HEK293 (cell line): ENCODE results near the gene SDC1.

Experiments
- CTCF ChIA-PET: fragments of 350-600 bp; formaldehyde crosslinking; extraction: SDS; loops from one replicate; lab custom pipeline; 2021; ENCODE audit warnings: antibody characterized with exemption; lab: Yijun Ruan, JAX
- POLR2A ChIA-PET: fragments of 300-600 bp; formaldehyde crosslinking; extraction: SDS; loops from one replicate; lab custom pipeline; 2020; ENCODE audit warnings: antibody characterized with exemption, inconsistent platforms; lab: Yijun Ruan, JAX
- H3K27ac ChIP-seq: fragments of 200-500 bp; sonication (Bioruptor generic); 2 replicates; pipeline ENCODE4 v1.5.1; 2014; ENCODE audit warnings: low read depth, low read length, control low read depth, inconsistent platforms; ENCODE audit errors: extremely low read depth
- H3K36me3 ChIP-seq, 2 experiments: fragments of 200-500 bp in 1 of 2; sonication (Bioruptor generic) in 1 of 2; 1 replicate in 1 of 2; 2 replicates in 1 of 2; pipeline ENCODE4 v1.5.1; 2014 to 2017; ENCODE audit warnings: inconsistent platforms in 2 of 2, low read length in 2 of 2; ENCODE audit not compliant: control insufficient read depth in 2 of 2, insufficient read depth in 1 of 2
- H3K4me1 ChIP-seq: fragments of 200-500 bp; sonication (Bioruptor generic); 2 replicates; pipeline ENCODE4 v1.5.1; 2014; ENCODE audit warnings: mild to moderate bottlenecking, low read length, inconsistent platforms; ENCODE audit not compliant: control insufficient read depth, insufficient read depth
- H3K4me3 ChIP-seq: 2 replicates; pipeline ENCODE4 v1.5.1; 2011; ENCODE audit warnings: low read depth, mild to moderate bottlenecking, control low read depth, low read length, moderate library complexity
- H3K9me3 ChIP-seq: fragments of 200-500 bp; sonication (Bioruptor generic); 2 replicates; pipeline ENCODE4 v1.5.1; 2014; ENCODE audit warnings: low read depth, low read length, inconsistent platforms; ENCODE audit not compliant: control insufficient read depth, insufficient read depth
- BCL11A ChIP-seq: fragments of 450-650 bp; formaldehyde crosslinking; IDR thresholded peaks from 2 replicates; pipeline ENCODE4 v1.5.1; 2016; ENCODE audit warnings: low read depth, missing biosample characterization, missing genetic modification characterization
- EGR2 ChIP-seq: fragments of 450-650 bp; formaldehyde crosslinking; IDR thresholded peaks from 2 replicates; pipeline ENCODE4 v1.5.1; 2016; ENCODE audit warnings: low read depth, missing biosample characterization, missing genetic modification characterization
- GLIS1 ChIP-seq: fragments of 450-650 bp; formaldehyde crosslinking; IDR thresholded peaks from 2 replicates; pipeline ENCODE4 v1.5.1; 2016; ENCODE audit warnings: missing biosample characterization, missing genetic modification characterization
- HOXA7 ChIP-seq: sonication (generic); formaldehyde crosslinking; IDR thresholded peaks from 2 replicates; pipeline ENCODE4 v1.8.1; 2022; ENCODE audit warnings: missing genetic modification reagents, borderline replicate concordance
- KLF10 ChIP-seq: fragments of 450-650 bp; IDR thresholded peaks from 2 replicates; pipeline ENCODE4 v1.5.1; 2018; ENCODE audit warnings: missing biosample characterization, mild to moderate bottlenecking, missing genetic modification characterization
- KLF9 ChIP-seq: fragments of 450-650 bp; formaldehyde crosslinking; IDR thresholded peaks from 2 replicates; pipeline ENCODE4 v1.5.1; 2016; ENCODE audit warnings: missing biosample characterization, missing genetic modification characterization, low read depth
- MZF1 ChIP-seq: fragments of 450-650 bp; formaldehyde crosslinking; IDR thresholded peaks from 2 replicates; pipeline ENCODE4 v1.5.1; 2017; ENCODE audit warnings: missing biosample characterization, missing genetic modification characterization, borderline replicate concordance
- SALL2 ChIP-seq: fragments of 450-650 bp; formaldehyde crosslinking; IDR thresholded peaks from 2 replicates; pipeline ENCODE4 v1.5.0; 2017; ENCODE audit warnings: missing biosample characterization, mild to moderate bottlenecking, missing genetic modification characterization, borderline replicate concordance
- TRIM28 ChIP-seq: IDR thresholded peaks from 2 replicates; pipeline ENCODE4 v1.6.1; 2011; ENCODE audit warnings: low read length, control low read depth, borderline replicate concordance
- ZFHX2 ChIP-seq: fragments of 450-650 bp; formaldehyde crosslinking; conservative IDR thresholded peaks from 2 replicates; pipeline ENCODE4 v1.5.1; 2016; ENCODE audit warnings: missing biosample characterization, missing genetic modification characterization
- ZIC2 ChIP-seq: fragments of 450-650 bp; formaldehyde crosslinking; IDR thresholded peaks from 2 replicates; pipeline ENCODE4 v1.5.1; 2016; ENCODE audit warnings: missing biosample characterization, missing genetic modification characterization
- ZNF202 ChIP-seq: fragments of 450-650 bp; formaldehyde crosslinking; IDR thresholded peaks from 2 replicates; pipeline ENCODE4 v1.5.1; 2016; ENCODE audit warnings: missing biosample characterization, missing genetic modification characterization, borderline replicate concordance
- ZNF324 ChIP-seq: fragments of 450-650 bp; formaldehyde crosslinking; IDR thresholded peaks from 2 replicates; pipeline ENCODE4 v1.5.1; 2016; ENCODE audit warnings: missing biosample characterization, missing genetic modification characterization
- ZNF354C ChIP-seq: fragments of 450-650 bp; formaldehyde crosslinking; IDR thresholded peaks from 2 replicates; pipeline ENCODE4 v1.5.1; 2016; ENCODE audit warnings: missing biosample characterization, missing genetic modification characterization, low read depth, borderline replicate concordance
- ZNF394 ChIP-seq: fragments of 450-650 bp; formaldehyde crosslinking; IDR thresholded peaks from 2 replicates; pipeline ENCODE4 v1.5.1; 2016; ENCODE audit warnings: missing biosample characterization, missing genetic modification characterization, mild to moderate bottlenecking, moderate library complexity, borderline replicate concordance
- ZNF549 ChIP-seq: fragments of 450-650 bp; IDR thresholded peaks from 2 replicates; pipeline ENCODE4 v1.5.1; 2018; ENCODE audit warnings: missing biosample characterization, missing genetic modification characterization, mild to moderate bottlenecking, inconsistent platforms, moderate library complexity
- ZNF664 ChIP-seq: fragments of 450-650 bp; formaldehyde crosslinking; IDR thresholded peaks from 2 replicates; pipeline ENCODE4 v1.5.1; 2016; ENCODE audit warnings: missing biosample characterization, missing genetic modification characterization
- ZNF792 ChIP-seq: fragments of 450-650 bp; formaldehyde crosslinking; IDR thresholded peaks from 2 replicates; pipeline ENCODE4 v1.5.1; 2016; ENCODE audit warnings: missing biosample characterization, missing genetic modification characterization
- ZNF843 ChIP-seq: fragments of 450-650 bp; formaldehyde crosslinking; IDR thresholded peaks from 2 replicates; pipeline ENCODE4 v1.5.1; 2016; ENCODE audit warnings: missing biosample characterization, missing genetic modification characterization
- ZXDB ChIP-seq: fragments of 450-650 bp; formaldehyde crosslinking; IDR thresholded peaks from 2 replicates; pipeline ENCODE4 v1.5.1; 2016; ENCODE audit warnings: missing biosample characterization, missing genetic modification characterization
- TF ChIP-seq, protein P1 (sequence below): fragments of 450-650 bp; formaldehyde crosslinking; IDR thresholded peaks from 2 replicates; pipeline ENCODE4 v1.5.1; 2016; ENCODE audit warnings: missing biosample characterization, missing genetic modification characterization
- TF ChIP-seq, protein P2 (sequence below): fragments of 450-650 bp; formaldehyde crosslinking; IDR thresholded peaks from 2 replicates; pipeline ENCODE4 v1.5.1; 2016; ENCODE audit warnings: missing biosample characterization, missing genetic modification characterization
- TF ChIP-seq, protein P3 (sequence below): fragments of 450-650 bp; formaldehyde crosslinking; IDR thresholded peaks from 2 replicates; pipeline ENCODE4 v1.5.1; 2016; ENCODE audit warnings: missing biosample characterization, missing genetic modification characterization

SDC1 gene

GRCh38 chr2:20189299-20189931 is 35.5 kb downstream of the SDC1 start (continued):
- TF ChIP-seq BCL11A (tag by site-specific recombination) = no peak

- CTCF ChIA-PET = interaction anchor here (0.6 kb wide), 1 partner anchor 52 kb away, joined by 4 read pairs; no protein-coding TSS in a partner anchor
- H3K4me3 ChIP-seq = no peak overlapping the region
- H3K4me1 ChIP-seq = peaks cover 5% of the 10 kb centered on the region; the same call in 1 of the 2 replicates
- H3K36me3 ChIP-seq = no peaks in the 10 kb centered on the region
- no peak overlapping the region for H3K27ac ChIP-seq
- peak; percentile 70 for TF ChIP-seq MZF1 (tag by site-specific recombination)
- TF ChIP-seq ZNF792 (tag by site-specific recombination) = no peak
- TF ChIP-seq ZNF549 (tag by site-specific recombination) = no peak
- TF ChIP-seq SALL2 (tag by site-specific recombination) = no peak
- peak; percentile 43 for TF ChIP-seq ZIC2 (tag by site-specific recombination)
- TF ChIP-seq HOXA7 (CRISPR knock-in tag) = no peak
- 0 out of 2 replicates have a peak, but pooled peaks have one; percentile 17 for TF ChIP-seq EGR2 (tag by site-specific recombination)
- TF ChIP-seq ZXDB (tag by site-specific recombination) = no peak
- peak; percentile 77 for TF ChIP-seq GLIS1 (tag by site-specific recombination)
- no peak for TF ChIP-seq ZNF394 (tag by site-specific recombination)
- TF ChIP-seq, protein P1, sequence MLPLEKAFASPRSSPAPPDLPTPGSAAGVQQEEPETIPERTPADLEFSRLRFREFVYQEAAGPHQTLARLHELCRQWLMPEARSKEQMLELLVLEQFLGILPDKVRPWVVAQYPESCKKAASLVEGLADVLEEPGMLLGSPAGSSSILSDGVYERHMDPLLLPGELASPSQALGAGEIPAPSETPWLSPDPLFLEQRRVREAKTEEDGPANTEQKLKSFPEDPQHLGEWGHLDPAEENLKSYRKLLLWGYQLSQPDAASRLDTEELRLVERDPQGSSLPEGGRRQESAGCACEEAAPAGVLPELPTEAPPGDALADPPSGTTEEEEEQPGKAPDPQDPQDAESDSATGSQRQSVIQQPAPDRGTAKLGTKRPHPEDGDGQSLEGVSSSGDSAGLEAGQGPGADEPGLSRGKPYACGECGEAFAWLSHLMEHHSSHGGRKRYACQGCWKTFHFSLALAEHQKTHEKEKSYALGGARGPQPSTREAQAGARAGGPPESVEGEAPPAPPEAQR (tag by site-specific recombination) = no peak
- peak; percentile 39; the same call in 1 of the 2 replicates for TF ChIP-seq ZFHX2
- TF ChIP-seq, protein P2, sequence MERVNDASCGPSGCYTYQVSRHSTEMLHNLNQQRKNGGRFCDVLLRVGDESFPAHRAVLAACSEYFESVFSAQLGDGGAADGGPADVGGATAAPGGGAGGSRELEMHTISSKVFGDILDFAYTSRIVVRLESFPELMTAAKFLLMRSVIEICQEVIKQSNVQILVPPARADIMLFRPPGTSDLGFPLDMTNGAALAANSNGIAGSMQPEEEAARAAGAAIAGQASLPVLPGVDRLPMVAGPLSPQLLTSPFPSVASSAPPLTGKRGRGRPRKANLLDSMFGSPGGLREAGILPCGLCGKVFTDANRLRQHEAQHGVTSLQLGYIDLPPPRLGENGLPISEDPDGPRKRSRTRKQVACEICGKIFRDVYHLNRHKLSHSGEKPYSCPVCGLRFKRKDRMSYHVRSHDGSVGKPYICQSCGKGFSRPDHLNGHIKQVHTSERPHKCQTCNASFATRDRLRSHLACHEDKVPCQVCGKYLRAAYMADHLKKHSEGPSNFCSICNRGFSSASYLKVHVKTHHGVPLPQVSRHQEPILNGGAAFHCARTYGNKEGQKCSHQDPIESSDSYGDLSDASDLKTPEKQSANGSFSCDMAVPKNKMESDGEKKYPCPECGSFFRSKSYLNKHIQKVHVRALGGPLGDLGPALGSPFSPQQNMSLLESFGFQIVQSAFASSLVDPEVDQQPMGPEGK = no peak
- TF ChIP-seq ZNF664 (tag by site-specific recombination) = no peak
- TF ChIP-seq, protein P3, sequence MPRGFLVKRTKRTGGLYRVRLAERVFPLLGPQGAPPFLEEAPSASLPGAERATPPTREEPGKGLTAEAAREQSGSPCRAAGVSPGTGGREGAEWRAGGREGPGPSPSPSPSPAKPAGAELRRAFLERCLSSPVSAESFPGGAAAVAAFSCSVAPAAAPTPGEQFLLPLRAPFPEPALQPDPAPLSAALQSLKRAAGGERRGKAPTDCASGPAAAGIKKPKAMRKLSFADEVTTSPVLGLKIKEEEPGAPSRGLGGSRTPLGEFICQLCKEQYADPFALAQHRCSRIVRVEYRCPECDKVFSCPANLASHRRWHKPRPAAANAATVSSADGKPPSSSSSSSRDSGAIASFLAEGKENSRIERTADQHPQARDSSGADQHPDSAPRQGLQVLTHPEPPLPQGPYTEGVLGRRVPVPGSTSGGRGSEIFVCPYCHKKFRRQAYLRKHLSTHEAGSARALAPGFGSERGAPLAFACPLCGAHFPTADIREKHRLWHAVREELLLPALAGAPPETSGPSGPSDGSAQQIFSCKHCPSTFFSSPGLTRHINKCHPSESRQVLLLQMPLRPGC (tag by site-specific recombination) = no peak
- no peak for TF ChIP-seq KLF10
- TF ChIP-seq TRIM28 = no peak
- TF ChIP-seq ZNF843 (tag by site-specific recombination) = no peak
- no peak for TF ChIP-seq KLF9 (tag by site-specific recombination)
- TF ChIP-seq ZNF354C = no peak
- TF ChIP-seq ZNF324 (tag by site-specific recombination) = no peak
- no peak for TF ChIP-seq ZNF202 (tag by site-specific recombination)
- TF ChIP-seq, all 188 proteins: peak for 5
- POLR2A ChIA-PET = no interaction called here
- H3K9me3 ChIP-seq = no peaks in the 10 kb centered on the region
Observed at GRCh38 chr2:20188851-20189250, 36.1 kb downstream of the SDC1 start.
